GM20000 (cell line): ENCODE data around the gene CYP3A7.

Experiments
- DNase-seq: peaks from one replicate; pipeline ENCODE4 v3.0.0; 2012; ENCODE audit warnings: low spot score
- CTCF ChIP-seq: IDR thresholded peaks from 2 replicates; pipeline ENCODE4 v1.5.1; 2012; ENCODE audit warnings: mild to moderate bottlenecking, control low read depth; ENCODE audit errors: extremely low read depth, missing control alignments

Gene CYP3A7

DNA sequence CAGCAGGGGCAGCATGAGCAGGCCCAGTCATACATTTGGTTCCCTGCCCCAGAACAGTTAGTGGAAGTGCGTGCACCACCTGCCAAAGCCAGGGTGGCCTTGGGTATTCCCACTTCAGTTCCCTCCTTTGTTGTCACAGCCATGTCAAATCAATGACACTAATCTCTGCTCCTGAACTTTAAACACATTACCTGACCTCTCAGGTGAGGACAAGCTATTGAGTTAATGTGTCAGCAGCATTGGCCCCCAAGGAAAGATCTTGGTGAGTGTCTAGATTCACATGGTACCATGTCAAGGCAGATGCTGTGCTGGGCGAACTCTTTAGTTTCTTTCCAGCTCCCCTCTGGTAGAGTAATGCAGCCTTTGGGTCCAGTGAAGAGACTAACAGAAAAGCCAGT, 57.3 kb downstream of the CYP3A7 start:
- DNase-seq = no peak
- no peak for TF ChIP-seq CTCF

- no peak for TF ChIP-seq CTCF
- DNase-seq = no peak
Observed at GRCh38 chr7:99677013-99677647, 57.9 kb downstream of the CYP3A7 start.

DNA sequence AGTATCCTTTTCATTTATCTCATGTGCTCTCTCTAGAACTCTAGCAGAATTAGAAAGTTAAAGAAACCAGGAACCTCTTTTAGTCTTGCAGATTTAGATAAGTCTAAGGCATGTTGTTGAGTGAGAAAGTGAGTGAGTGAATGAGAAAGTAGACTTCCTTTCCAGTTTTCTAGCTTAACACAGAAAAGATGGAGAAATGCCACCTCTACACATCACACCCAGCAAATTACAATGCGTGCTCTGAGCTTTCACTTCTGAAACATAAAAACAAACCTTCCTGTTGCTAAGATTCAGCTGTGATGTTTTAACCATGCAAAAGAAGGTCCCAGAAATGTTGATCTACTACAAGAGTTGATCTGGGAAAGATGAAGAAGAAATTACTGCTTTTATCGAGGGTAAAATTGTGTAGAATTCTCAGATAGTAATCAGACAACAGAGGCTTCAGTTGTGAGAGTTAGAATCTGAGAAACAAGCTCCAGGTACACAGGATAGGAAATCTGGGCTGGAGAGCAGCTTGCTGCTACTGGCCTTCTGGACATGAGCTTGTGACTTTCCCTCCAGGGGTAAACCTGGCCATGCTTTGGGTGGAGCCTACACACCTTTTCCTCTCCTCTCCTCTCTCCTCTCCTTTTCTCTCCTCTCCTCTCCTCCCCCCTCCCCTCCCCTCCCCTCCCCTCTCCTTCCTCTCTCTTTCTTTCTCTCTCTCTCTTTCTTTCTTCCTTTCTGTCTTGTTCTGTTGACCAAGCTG, 59.8 kb downstream of the CYP3A7 start:
- TF ChIP-seq CTCF = no peak
- no peak for DNase-seq

DNA sequence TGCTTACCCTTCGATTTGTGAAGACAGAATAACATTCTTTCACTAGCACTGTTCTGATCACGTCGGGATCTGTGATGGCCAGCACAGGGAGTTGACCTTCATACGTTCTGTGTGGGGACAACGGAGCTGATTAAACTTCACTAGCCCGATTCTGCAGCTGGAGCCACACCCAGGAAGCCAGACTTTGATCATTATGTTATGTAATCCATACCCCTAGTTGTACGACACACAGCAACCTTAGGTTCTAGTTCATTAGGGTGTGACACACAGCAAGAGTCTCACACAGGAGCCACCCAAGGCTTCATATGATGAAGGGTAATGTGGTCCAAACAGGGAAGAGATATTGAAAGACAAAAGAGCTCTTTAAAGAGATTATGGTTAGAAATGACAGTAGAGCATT, 62.4 kb downstream of the CYP3A7 start:
- TF ChIP-seq CTCF = no peak
- DNase-seq = no peak

- TF ChIP-seq CTCF = no peak
- no peak for DNase-seq
Observed at GRCh38 chr7:99669782-99670181, 65.2 kb downstream of the CYP3A7 start.

- DNase-seq = no peak
- TF ChIP-seq CTCF = no peak
Observed at GRCh38 chr7:99668541-99668940, 66.5 kb downstream of the CYP3A7 start.

GRCh38 chr7:99667179-99667578, 67.8 kb downstream of the CYP3A7 start:
- no peak for TF ChIP-seq CTCF
- no peak for DNase-seq
